HepG2 (cell line): ENCODE data around the gene ZNF230. TPM values are rescaled to one million over a fixed set of nuclear protein-coding genes. Genes with fewer than 3 reads are reported as not detected.

Experiments used
- BHLHE40 ChIP-seq: IDR thresholded peaks from 2 replicates; pipeline ENCODE4 v1.6.1; 2011; ENCODE audit warnings: low read length, improper control_type of control experiment
- CEBPB ChIP-seq: IDR thresholded peaks from 2 replicates; pipeline ENCODE4 v1.6.1; 2011; ENCODE audit warnings: low read depth, low read length, improper control_type of control experiment, borderline replicate concordance
- CEBPG ChIP-seq: IDR thresholded peaks from 2 replicates; pipeline ENCODE4 v1.6.1; 2016
- CHCHD3 ChIP-seq: sonication (generic); formaldehyde crosslinking; IDR thresholded peaks from 2 replicates; pipeline ENCODE4 v1.8.0; 2022; ENCODE audit warnings: mild to moderate bottlenecking, missing genetic modification reagents, moderate library complexity
- CREM ChIP-seq, 2 experiments: sonication (generic) in 1 of 2; formaldehyde crosslinking in 1 of 2; IDR thresholded peaks; 2 replicates each; pipeline versions ENCODE4 v1.4.0 to v1.6.1; 2016 to 2020; ENCODE audit warnings: antibody characterized with exemption in 1 of 2, mild to moderate bottlenecking in 1 of 2, missing genetic modification reagents in 1 of 2
- ETV5 ChIP-seq: IDR thresholded peaks from 2 replicates; pipeline ENCODE4 v1.6.1; 2018; ENCODE audit warnings: missing biosample characterization, missing genetic modification reagents, inconsistent platforms, borderline replicate concordance
- GABPB1 ChIP-seq: IDR thresholded peaks from 2 replicates; pipeline ENCODE4 v1.6.1; 2016; ENCODE audit warnings: mild to moderate bottlenecking, missing genetic modification reagents, moderate library complexity, missing compliant biosample characterization
- GATA4 ChIP-seq: sonication (generic); IDR thresholded peaks from 2 replicates; pipeline ENCODE4 v1.6.1; 2016; ENCODE audit warnings: antibody characterized with exemption, low read depth, borderline replicate concordance
- HOXA5 ChIP-seq: sonication (generic); formaldehyde crosslinking; IDR thresholded peaks from 2 replicates; pipeline ENCODE4 v1.4.0; 2020; ENCODE audit warnings: missing genetic modification reagents
- IRX3 ChIP-seq: sonication (generic); formaldehyde crosslinking; IDR thresholded peaks from 2 replicates; pipeline ENCODE4 v1.8.1; 2023; ENCODE audit warnings: mild to moderate bottlenecking, low read depth, missing genetic modification reagents, borderline replicate concordance
- POLR2G ChIP-seq: fragments of 200-400 bp; formaldehyde crosslinking; IDR thresholded peaks from 2 replicates; pipeline ENCODE4 v1.6.1; 2018; ENCODE audit warnings: mild to moderate bottlenecking, low read depth, low read length, moderate library complexity
- SALL1 ChIP-seq: sonication (generic); formaldehyde crosslinking; IDR thresholded peaks from 2 replicates; pipeline ENCODE4 v1.8.0; 2022; ENCODE audit warnings: mild to moderate bottlenecking, missing genetic modification reagents
- SIX1 ChIP-seq: sonication (generic); formaldehyde crosslinking; IDR thresholded peaks from 2 replicates; pipeline ENCODE4 v1.4.0; 2020; ENCODE audit warnings: missing genetic modification reagents, borderline replicate concordance
- YEATS2 ChIP-seq: sonication (generic); formaldehyde crosslinking; IDR thresholded peaks from 2 replicates; pipeline ENCODE4 v1.4.0; 2020; ENCODE audit warnings: missing genetic modification reagents, borderline replicate concordance
- YY1 ChIP-seq: IDR thresholded peaks from 2 replicates; pipeline ENCODE4 v1.6.1; 2011; ENCODE audit warnings: low read length, low read depth, moderate library complexity, mild to moderate bottlenecking; ENCODE audit not compliant: insufficient read depth, insufficient replicate concordance
- ZBTB7B ChIP-seq: sonication (generic); formaldehyde crosslinking; IDR thresholded peaks from 2 replicates; pipeline ENCODE4 v1.4.0; 2020; ENCODE audit warnings: missing genetic modification reagents
- ZFP36L1 ChIP-seq: sonication (generic); formaldehyde crosslinking; IDR thresholded peaks from 2 replicates; pipeline ENCODE4 v1.8.0; 2022; ENCODE audit warnings: mild to moderate bottlenecking, missing genetic modification reagents, moderate library complexity
- ZNF101 ChIP-seq: sonication (generic); formaldehyde crosslinking; IDR thresholded peaks from 2 replicates; pipeline ENCODE4 v1.4.0; 2020; ENCODE audit warnings: mild to moderate bottlenecking, low read depth, missing genetic modification reagents, borderline replicate concordance
- ZNF431 ChIP-seq: sonication (generic); formaldehyde crosslinking; IDR thresholded peaks from 2 replicates; pipeline ENCODE4 v1.9.0; 2022; ENCODE audit warnings: missing genetic modification reagents, low read depth, mild to moderate bottlenecking, borderline replicate concordance
- ZNF713 ChIP-seq: sonication (generic); formaldehyde crosslinking; IDR thresholded peaks from 2 replicates; pipeline ENCODE4 v1.4.0; 2020; ENCODE audit warnings: mild to moderate bottlenecking, missing genetic modification reagents
- ZSCAN29 ChIP-seq: sonication (generic); formaldehyde crosslinking; conservative IDR thresholded peaks from 2 replicates; pipeline ENCODE4 v1.4.0; 2020; ENCODE audit warnings: mild to moderate bottlenecking, missing genetic modification reagents
- polyA plus RNA-seq, 8 experiments: library from polyadenylated mRNA; depleted of rRNA in 3 of 8; stranded (reverse) in 7 of 8; unstranded in 1 of 8; fragments of >200 nt; fragmentation: Illumina TruSeq in 4 of 8; extraction: Trizol in 4 of 8; gene quantifications; 2 replicates each; pipeline versions ENCODE4 v1.2.1 to v1.2.3, GENCODE V29; 2011 to 2016; ENCODE audit warnings: low read depth in 4 of 8, missing spikeins in 1 of 8, mixed read lengths in 1 of 8; ENCODE audit not compliant: insufficient read depth in 1 of 8
- total RNA-seq, 5 experiments: library from RNA; depleted of rRNA; stranded (reverse); fragments of >200 nt; fragmentation: Illumina TruSeq; extraction: Trizol; gene quantifications; 2 replicates each; pipeline ENCODE4 v1.2.3, GENCODE V29; 2016; ENCODE audit warnings: low read depth in 1 of 5
- TF ChIP-seq, protein P1 (sequence below): sonication (generic); formaldehyde crosslinking; IDR thresholded peaks from 2 replicates; pipeline ENCODE4 v1.4.0; 2020; ENCODE audit warnings: missing genetic modification reagents, borderline replicate concordance
- TF ChIP-seq, protein P2 (sequence below): IDR thresholded peaks from 2 replicates; pipeline ENCODE4 v1.6.1; 2016; ENCODE audit warnings: mild to moderate bottlenecking
- TF ChIP-seq, protein P3 (sequence below): sonication (generic); formaldehyde crosslinking; IDR thresholded peaks from 2 replicates; pipeline ENCODE4 v1.4.0; 2020; ENCODE audit warnings: missing genetic modification reagents, mild to moderate bottlenecking, borderline replicate concordance

The ZNF230 gene
- total and polyA plus RNA-seq, 2 of the 13 experiments (the other 11 are each of a cell fraction or from before 2014, with no cell fraction given): 2.4 to 5.5 TPM

DNA sequence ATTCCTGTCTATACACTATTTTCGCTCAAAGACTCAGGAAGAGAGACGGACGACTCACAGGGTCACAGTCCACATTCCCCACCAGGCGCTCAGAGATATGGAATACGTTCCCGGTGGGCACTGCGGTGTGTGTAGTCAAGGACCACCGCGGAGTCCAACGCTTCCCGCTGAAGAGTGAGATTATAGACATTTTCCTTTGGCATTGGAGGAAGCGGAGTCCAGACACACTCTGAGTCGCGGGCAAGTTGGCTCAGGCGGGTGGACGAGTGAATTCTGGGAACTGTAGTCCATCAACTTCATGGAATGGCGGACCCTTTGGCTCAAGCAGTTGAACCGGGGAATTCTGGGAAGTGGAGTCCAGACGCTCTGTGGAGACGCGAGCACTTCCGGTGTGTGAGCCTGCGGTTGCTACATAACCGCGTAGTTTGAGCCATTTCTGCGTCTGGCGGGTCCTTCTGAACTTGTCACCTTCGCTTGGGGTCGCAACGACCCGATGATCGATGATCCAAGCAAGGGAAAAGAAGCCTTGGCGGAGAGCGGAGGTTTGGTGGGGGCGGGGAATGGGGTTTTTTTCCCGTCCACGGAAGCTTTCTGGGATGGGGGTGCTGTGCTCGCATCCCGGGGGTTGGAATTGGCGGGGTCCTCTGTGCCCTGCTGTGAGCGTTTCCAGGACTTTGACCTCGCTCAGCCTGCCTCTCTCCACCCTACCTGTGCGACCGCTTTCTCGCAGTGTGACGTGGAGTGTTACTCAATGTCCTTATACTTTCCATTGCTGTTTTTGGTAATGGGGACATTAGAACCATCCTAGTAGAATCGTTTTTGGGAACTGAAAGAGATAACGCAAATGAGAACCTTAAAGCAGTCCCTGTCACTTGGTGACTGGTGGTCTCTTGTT is at the start of gene ZNF230 (continued):
- TF ChIP-seq GABPB1 (CRISPR knock-in tag) (peak; percentile 96), YEATS2 (CRISPR knock-in tag) (peak; percentile 69; the same call in 1 of the 2 replicates), CEBPG (peak; percentile 86), CEBPB (peak; percentile 92), GATA4 (0 out of 2 replicates have a peak, but pooled peaks have one; percentile 17), ZBTB7B (CRISPR knock-in tag) (peak; percentile 35; the same call in 1 of the 2 replicates), HOXA5 (no peak), SIX1 (CRISPR knock-in tag) (no peak), IRX3 (CRISPR knock-in tag) (no peak), ZFP36L1 (CRISPR knock-in tag) (no peak), CHCHD3 (CRISPR knock-in tag) (no peak), CREM (IDR thresholded peaks at IDR 0.05) (peak; percentile 99), CREM (CRISPR knock-in tag; IDR thresholded peaks at IDR 0.05) (no peak), ZNF431 (CRISPR knock-in tag) (0 out of 2 replicates have a peak, but pooled peaks have one; percentile 11), ZSCAN29 (CRISPR knock-in tag) (0 out of 2 replicates have a peak, but pooled peaks have one; percentile 39), BHLHE40 (no peak), ZNF101 (CRISPR knock-in tag) (0 out of 2 replicates have a peak, but pooled peaks have one; percentile 61), ETV5 (CRISPR knock-in tag) (peak; percentile 77), POLR2G (peak; percentile 75), YY1 (peak; percentile 96), SALL1 (CRISPR knock-in tag) (peak; percentile 59; the same call in 1 of the 2 replicates), ZNF713 (no peak)
- TF ChIP-seq, protein P1, sequence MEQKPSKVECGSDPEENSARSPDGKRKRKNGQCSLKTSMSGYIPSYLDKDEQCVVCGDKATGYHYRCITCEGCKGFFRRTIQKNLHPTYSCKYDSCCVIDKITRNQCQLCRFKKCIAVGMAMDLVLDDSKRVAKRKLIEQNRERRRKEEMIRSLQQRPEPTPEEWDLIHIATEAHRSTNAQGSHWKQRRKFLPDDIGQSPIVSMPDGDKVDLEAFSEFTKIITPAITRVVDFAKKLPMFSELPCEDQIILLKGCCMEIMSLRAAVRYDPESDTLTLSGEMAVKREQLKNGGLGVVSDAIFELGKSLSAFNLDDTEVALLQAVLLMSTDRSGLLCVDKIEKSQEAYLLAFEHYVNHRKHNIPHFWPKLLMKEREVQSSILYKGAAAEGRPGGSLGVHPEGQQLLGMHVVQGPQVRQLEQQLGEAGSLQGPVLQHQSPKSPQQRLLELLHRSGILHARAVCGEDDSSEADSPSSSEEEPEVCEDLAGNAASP (CRISPR knock-in tag): no peak
- TF ChIP-seq, protein P2, sequence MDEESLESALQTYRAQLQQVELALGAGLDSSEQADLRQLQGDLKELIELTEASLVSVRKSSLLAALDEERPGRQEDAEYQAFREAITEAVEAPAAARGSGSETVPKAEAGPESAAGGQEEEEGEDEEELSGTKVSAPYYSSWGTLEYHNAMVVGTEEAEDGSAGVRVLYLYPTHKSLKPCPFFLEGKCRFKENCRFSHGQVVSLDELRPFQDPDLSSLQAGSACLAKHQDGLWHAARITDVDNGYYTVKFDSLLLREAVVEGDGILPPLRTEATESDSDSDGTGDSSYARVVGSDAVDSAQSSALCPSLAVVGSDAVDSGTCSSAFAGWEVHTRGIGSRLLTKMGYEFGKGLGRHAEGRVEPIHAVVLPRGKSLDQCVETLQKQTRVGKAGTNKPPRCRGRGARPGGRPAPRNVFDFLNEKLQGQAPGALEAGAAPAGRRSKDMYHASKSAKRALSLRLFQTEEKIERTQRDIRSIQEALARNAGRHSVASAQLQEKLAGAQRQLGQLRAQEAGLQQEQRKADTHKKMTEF (CRISPR knock-in tag): peak; percentile 40
- TF ChIP-seq, protein P3, sequence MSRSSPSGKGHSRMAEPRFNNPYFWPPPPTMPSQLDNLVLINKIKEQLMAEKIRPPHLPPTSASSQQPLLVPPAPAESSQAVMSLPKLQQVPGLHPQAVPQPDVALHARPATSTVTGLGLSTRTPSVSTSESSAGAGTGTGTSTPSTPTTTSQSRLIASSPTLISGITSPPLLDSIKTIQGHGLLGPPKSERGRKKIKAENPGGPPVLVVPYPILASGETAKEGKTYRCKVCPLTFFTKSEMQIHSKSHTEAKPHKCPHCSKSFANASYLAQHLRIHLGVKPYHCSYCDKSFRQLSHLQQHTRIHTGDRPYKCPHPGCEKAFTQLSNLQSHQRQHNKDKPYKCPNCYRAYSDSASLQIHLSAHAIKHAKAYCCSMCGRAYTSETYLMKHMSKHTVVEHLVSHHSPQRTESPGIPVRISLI (CRISPR knock-in tag): peak; percentile 54; the same call in 1 of the 2 replicates
